ENCODE data around the gene ADORA2A. TPM values are rescaled to one million over a fixed set of nuclear protein-coding genes. Genes with fewer than 3 reads are reported as not detected.

ADORA2A gene
- total RNA-seq (2021) (7.0 to 8.1 TPM (median 7.6 TPM) in 3 replicates), Bru-seq, nascent RNA (percentile 42 among the genes with signal in this experiment)
- long read RNA-seq, experiment 1, partial matches to known transcripts, result 0 of 26 reads
- long read RNA-seq, experiment 1, other reads (novel, unspliced or antisense), result 25 of 26 reads
- long read RNA-seq, experiment 2, partial matches to known transcripts, result 1 of 6 reads
- long read RNA-seq, experiment 2, other reads (novel, unspliced or antisense), result 5 of 6 reads
- long read RNA-seq, experiment 3, partial matches to known transcripts, result 0 of 5 reads
- long read RNA-seq, experiment 3, other reads (novel, unspliced or antisense), result 5 of 5 reads

GRCh38 chr22:24427500-24428164 lies at the start of gene ADORA2A:
ADORA2A (plus strand) TSS chr22:24427599; CDS start chr22:24433405, 5,806 bp downstream.
- 0 out of 2 replicates have a peak within 1 kb of the TSS, but pooled peaks have one; percentile 1 for H3K27ac Mint-ChIP-seq
- ATAC-seq, result no peak
- CTCF ChIA-PET, result interaction anchor here (0.7 to 14.0 kb wide), 3 partner anchors 15 to 98 kb away, joined by 3 to 271 read pairs (median 243); no protein-coding TSS in a partner anchor
- H3K4me3 Mint-ChIP-seq, result no peak within 1 kb of the TSS
- H3K4me1 Mint-ChIP-seq, result peaks cover 18% of the 10 kb centered on the region
- no peaks in the 10 kb centered on the region for H3K36me3 Mint-ChIP-seq
- H3K9me3 Mint-ChIP-seq, result no peaks in the 10 kb centered on the region
- POLR2A ChIA-PET, result no interaction called here
- H3K27me3 Mint-ChIP-seq (ENCODE audit: low read depth), result peaks cover 20% of the 10 kb centered on the region
- no peak for TF ChIP-seq FOXK1 (CRISPR knock-in tag; IDR thresholded peaks at IDR 0.05)
- no peak for TF ChIP-seq FOXJ3 (CRISPR knock-in tag; IDR thresholded peaks at IDR 0.05; ENCODE audit: borderline replicate concordance)
- TF ChIP-seq ZNF425 (CRISPR knock-in tag; conservative IDR thresholded peaks at IDR 0.05), result no peak
- no peak for TF ChIP-seq GTF2I (CRISPR knock-in tag; conservative IDR thresholded peaks at IDR 0.05)
- TF ChIP-seq ZNF121 (CRISPR knock-in tag; IDR thresholded peaks at IDR 0.05), result no peak
- no peak for TF ChIP-seq CREB1 (CRISPR knock-in tag; IDR thresholded peaks at IDR 0.05)
- TF ChIP-seq ZNF138 (CRISPR knock-in tag; conservative IDR thresholded peaks at IDR 0.05), result no peak
- no peak for TF ChIP-seq E2F5 (CRISPR knock-in tag; IDR thresholded peaks at IDR 0.05)
- no peak for TF ChIP-seq ZMAT4 (CRISPR knock-in tag; IDR thresholded peaks at IDR 0.05)
- no peak for TF ChIP-seq E2F1 (CRISPR knock-in tag; IDR thresholded peaks at IDR 0.05)
- TF ChIP-seq USF2 (CRISPR knock-in tag; IDR thresholded peaks at IDR 0.05), result no peak
- no peak for TF ChIP-seq ESRRA (CRISPR knock-in tag; IDR thresholded peaks at IDR 0.05; ENCODE audit: borderline replicate concordance)
- TF ChIP-seq ATF6 (CRISPR knock-in tag; IDR thresholded peaks at IDR 0.05), result no peak
- no peak for TF ChIP-seq NFYB (CRISPR knock-in tag; conservative IDR thresholded peaks at IDR 0.05; ENCODE audit: low read depth)
- TF ChIP-seq CREM (CRISPR knock-in tag; IDR thresholded peaks at IDR 0.05), result no peak
- no peak for TF ChIP-seq ZSCAN18 (CRISPR knock-in tag; IDR thresholded peaks at IDR 0.05)
- DNase-seq (ENCODE audit: low spot score), result no peak

All from WTC11 (cell line).